CD4-positive, alpha-beta T cell treated with Interleukin-6 for 4 hours (primary cell): ENCODE data around the gene LAS1L.
"Not testable (repeated sequence)": the region's sequence is repeated elsewhere in the genome, so short reads cannot be mapped to it uniquely, and the experiment has no call there.

Experiments used
- DNase-seq: peaks from one replicate; pipeline ENCODE4 v3.0.0-alpha.2; 2020; ENCODE audit warnings: mixed read lengths

LAS1L gene

GRCh38 chrX:65516756-65517155 lies 17.8 kb downstream of the LAS1L start:
- DNase-seq, result no peak

GRCh38 chrX:65513610-65514009 lies 21.0 kb downstream of the LAS1L start:
- DNase-seq, result no peak

GRCh38 chrX:65509400-65509799 lies 25.2 kb downstream of the LAS1L start:
- DNase-seq, result no peak

- no peak for DNase-seq
Measured at GRCh38 chrX:65508851-65509250, 25.7 kb downstream of the LAS1L start.

GRCh38 chrX:65502618-65503017 lies 32.0 kb downstream of the LAS1L start:
- DNase-seq, result no peak

GRCh38 chrX:65493431-65493830 lies 41.2 kb downstream of the LAS1L start:
- DNase-seq, result no peak

GRCh38 chrX:65491620-65492019 lies 43.0 kb downstream of the LAS1L start:
- no peak for DNase-seq

GRCh38 chrX:65488495-65488894 lies 46.1 kb downstream of the LAS1L start:
- DNase-seq, result no peak

GRCh38 chrX:65480960-65481359 lies 53.6 kb downstream of the LAS1L start:
- no peak for DNase-seq

GRCh38 chrX:65479102-65479501 lies 55.5 kb downstream of the LAS1L start:
- DNase-seq, result not testable (repeated sequence)

- no peak for DNase-seq
Measured at GRCh38 chrX:65476564-65476963, 58.0 kb downstream of the LAS1L start.

GRCh38 chrX:65463550-65463949 lies 71.0 kb downstream of the LAS1L start:
- no peak for DNase-seq
